HG03457 (cell line): ENCODE measurements around the gene OTOP2.
"Not testable (repeated sequence)": the region's sequence is repeated elsewhere in the genome, so short reads cannot be mapped to it uniquely, and the experiment has no call there.

Experiments
- ATAC-seq: cut with Tn5 transposase; IDR thresholded peaks from one replicate; pipeline ENCODE4 v1.9.1; 2021; ENCODE audit warnings: moderate number of reproducible peaks; ENCODE audit not compliant: unreplicated experiment

The OTOP2 gene

DNA sequence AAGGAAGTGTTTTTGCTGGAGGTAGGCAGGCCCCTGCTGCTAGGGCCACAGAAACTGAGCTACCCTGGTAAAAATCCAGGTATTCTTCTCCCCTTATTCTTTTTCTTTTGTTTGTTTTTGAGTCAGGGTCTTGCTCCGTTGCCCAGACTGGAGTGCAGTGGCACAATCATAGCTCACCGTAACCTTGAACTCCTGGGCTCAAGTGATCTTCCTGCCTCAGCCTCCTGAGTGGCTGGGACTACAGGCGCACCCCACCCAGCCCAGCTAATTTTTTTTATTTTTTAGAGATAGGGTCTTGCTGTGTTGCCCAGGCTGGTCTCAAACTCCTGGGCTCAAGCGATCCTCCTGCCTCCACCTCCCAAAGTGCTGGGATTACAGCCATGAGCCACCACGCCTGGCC, 45.4 kb downstream of the OTOP2 start:
- ATAC-seq, result not testable (repeated sequence)

DNA sequence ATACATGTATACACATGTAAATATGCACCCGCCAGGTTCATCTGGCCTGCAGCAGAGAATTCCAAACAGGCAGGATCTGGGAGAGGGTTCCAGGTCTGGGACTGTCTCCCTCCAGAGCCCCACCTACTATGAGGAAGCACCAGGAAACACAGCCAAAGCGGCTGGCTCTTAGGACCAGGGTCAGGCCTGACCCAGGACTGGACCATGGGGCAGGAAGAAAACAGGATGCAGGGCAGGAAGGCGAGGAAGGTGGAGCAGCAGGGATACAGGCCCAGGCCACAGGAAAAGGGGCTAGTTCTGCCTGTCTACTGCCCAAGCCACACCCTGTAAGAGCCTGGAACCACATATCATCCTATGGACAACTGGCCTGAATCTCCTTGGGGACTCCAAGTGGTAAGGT, 46.3 kb downstream of the OTOP2 start:
- no peak for ATAC-seq

DNA sequence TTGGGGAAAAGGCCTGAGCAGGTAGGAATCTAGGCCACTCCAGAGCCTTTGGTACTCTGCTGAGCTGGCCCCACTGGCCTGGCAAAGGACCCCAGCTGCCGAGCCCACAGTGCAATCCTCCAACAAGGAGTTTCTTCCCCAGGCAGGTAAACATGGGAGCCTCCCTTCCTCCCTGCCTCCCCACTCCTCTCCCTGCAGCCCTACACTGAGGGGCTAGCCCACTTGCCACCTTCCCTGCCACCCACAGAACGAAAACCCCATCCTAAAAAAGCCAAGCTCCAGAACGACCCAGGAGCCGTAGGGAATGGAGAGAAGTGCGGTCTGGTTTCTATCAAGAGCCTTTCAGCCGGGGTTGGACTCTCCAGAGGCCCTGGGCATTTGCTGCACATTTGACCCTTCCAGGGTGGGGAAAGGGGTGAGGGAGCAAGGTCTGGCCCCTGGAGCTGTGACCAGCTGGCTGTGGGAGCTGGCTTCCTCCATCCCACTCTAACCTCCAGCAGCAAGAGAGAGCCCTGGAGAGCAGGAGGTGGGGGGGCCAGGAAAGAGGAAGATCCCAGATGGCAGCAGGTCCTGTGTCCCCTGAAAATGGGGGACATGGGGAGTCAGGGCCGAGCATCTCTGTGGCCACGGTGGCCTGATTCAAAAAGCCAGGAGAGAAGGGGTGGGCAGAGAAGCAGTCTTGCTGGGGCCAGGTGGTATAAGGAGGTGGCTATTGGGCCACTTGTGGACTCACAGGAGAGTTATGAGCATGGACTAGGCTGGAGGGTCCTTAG, 47.2 kb downstream of the OTOP2 start:
- no peak for ATAC-seq

DNA sequence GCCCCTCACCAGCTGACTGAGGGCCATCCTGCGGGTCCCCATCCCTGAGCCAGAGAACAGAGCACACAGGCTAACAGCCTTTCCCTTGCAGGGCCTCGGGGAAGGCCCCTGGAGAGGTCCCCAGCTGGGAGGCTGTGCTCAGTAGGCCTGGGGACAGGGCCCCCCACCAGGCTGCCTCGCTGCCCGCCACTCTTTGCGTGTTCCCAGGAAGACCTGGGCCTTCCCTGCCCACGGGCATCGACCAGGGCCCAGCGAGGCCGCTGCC, 47.7 kb downstream of the OTOP2 start:
- no peak for ATAC-seq

DNA sequence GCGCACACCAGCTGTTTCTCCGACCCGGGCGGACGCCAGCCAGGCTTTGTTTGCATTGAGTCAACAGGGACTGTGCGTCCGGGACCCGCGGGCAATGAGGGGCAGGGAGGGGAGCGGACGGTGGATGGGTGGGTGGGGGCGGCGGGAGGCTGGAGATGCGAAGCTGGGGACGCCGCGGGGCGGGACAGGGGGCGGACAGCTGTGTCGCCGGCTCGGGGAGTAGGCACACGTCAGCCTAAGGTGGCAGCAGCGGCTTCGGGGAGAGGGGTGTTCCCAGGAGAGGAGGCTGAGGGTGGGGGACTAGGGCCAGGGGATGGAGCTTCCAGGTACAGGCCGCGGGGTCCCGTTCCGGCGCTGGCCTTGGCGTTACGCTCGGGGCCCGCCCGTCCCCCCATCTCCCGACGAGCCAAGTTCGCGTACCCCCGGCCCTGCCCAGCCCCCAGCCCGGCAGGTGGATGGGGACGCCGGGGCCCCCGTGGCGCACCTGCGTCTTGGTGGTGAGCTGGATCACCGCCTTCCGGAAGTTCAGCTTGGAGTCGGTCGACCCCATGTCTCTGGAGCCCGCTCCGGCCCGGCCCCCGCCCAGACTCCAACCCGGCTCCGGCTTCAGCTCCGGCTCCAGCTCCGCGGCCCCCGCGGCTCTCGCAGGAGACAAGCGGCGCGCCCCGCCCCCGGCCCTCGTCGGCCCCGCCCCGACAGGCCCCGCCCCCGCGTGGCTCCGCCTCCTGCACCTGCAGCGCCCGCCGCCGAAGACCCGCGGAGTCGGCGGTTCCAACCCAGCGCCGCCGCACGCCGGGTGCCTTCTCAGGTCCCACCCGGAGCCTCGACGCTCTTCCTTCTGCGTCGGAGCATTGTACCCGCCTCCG, 48.3 kb downstream of the OTOP2 start, which contains the start of gene HID1:
Gene HID1, minus strand, starts transcription at position 653 of the 866 bp plus-strand sequence. Its CDS starts 103 bp downstream, at position 550.
- ATAC-seq, result no peak

- no peak for ATAC-seq
These were observed 48.9 kb downstream of the OTOP2 start for GRCh38 chr17:74972973-74973328.

DNA sequence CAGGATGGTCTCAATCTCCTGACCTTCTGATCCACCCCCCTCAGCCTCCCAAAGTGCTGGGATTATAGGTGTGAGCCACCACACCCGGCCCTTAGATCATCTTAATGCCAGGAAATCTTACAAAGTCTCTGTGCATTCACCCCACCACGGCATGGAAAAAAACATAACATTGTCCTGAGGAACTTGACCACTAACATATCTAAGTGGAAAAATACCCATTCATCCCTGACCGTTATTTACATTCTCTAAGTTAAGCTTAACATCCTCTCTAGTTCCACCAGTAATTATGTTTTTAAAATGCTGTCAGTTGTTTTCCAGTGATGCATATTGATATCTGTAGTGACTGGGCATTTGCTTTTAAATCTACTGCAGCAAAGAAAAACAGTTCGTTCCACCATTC, 51.9 kb downstream of the OTOP2 start:
- ATAC-seq, result no peak

GRCh38 chr17:74977802-74978201, 53.7 kb downstream of the OTOP2 start:
- no peak for ATAC-seq

GRCh38 chr17:74978240-74978639, 54.2 kb downstream of the OTOP2 start:
- ATAC-seq, result no peak

GRCh38 chr17:74979408-74980146, 55.5 kb downstream of the OTOP2 start:
- ATAC-seq, result no peak

- no peak for ATAC-seq
These were observed 57.4 kb downstream of the OTOP2 start for GRCh38 chr17:74981318-74981978.

GRCh38 chr17:74981979-74982662, 58.0 kb downstream of the OTOP2 start:
- ATAC-seq, result no peak

DNA sequence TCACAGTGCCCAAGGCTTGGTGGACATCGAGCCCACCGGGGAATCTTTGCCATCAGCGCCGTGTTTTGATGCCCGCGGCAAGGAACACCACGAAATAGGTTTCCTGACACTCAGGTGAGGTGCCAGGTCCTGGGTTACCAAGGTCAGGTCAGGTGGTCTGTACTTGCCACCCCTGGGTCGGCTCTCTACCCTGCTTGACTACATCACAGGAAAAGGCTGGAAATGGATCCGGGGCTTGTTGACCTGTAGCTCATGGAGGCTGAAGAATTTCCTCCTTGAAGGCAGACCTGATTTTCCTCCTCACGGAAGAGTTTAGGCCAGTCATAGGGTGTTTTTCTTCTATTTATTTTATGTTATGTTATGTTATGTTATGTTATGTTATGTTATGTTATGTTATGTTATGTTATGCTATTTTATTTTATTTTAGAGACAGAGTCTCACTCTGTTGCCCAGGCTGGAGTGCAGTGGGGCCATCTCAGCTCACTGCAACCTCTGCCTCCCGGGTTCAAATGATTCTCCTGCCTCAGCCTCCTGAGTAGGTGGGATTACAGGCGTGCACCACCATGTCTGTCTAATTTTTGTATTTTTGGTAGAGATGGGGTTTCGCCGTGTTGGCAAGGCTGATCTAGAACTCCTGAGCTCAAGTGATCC, 58.7 kb downstream of the OTOP2 start:
- ATAC-seq, result not testable (repeated sequence)
